GM18505 (cell line): ENCODE measurements around the gene EFCAB6.

Source experiments
- ATAC-seq: cut with Tn5 transposase; IDR thresholded peaks from one replicate; pipeline ENCODE4 v1.9.1; 2021; ENCODE audit not compliant: unreplicated experiment
- POLR2A ChIP-seq: IDR thresholded peaks from 4 replicates; pipeline ENCODE4 v1.6.1; 2011; ENCODE audit warnings: borderline replicate concordance; ENCODE audit not compliant: insufficient read depth, insufficient read length; ENCODE audit errors: extremely low read depth

Gene EFCAB6

DNA sequence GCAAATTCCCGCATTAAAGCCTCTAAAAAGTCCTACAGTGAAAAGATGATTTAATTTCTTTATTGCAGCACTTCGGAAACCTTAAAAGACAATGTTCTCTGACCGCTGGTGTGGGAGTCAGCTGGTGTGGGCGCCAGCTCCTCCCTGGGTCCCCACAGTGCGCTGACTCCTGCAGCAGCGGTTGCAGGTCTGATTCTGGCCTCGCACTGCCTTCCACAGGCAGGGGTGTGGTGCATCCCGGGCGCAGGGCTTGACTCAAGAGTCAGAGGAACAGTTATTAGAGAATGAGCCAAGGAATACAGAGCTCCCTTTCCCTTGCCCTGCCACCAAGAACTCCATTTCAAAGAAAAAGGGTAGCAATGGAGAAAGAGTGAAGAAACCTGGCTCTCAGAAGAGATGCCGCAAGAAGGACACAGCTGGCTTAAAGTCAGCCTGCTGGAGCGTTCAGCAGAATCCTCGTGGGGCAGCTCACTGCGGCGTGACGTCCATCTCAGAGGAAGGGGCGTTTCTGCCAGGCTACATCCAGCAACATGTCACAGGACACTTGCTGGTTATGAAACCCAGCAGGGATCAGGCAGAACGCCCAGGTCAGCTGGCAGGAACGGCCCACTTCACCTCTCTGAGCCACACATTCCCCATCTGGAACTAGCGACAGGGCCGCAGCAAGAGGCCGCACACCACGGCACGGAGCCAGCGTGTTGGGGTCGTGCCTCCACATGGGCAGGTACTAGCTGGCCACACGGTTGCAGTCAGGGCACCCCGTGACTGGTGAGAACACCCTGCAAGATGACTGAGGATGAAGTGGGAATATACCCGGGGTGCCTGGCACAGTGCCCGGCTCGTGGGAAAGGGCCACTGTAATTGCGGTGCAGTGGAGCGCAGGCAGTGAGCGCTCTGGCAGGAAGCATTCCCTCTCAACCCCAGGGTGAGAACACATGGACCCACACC is 18.1 kb upstream of the EFCAB6 start:
- no peak for TF ChIP-seq POLR2A
- no peak for ATAC-seq

GRCh38 chr22:43828998-43829782 is 17.1 kb upstream of the EFCAB6 start:
- no peak for ATAC-seq
- TF ChIP-seq POLR2A, result no peak

DNA sequence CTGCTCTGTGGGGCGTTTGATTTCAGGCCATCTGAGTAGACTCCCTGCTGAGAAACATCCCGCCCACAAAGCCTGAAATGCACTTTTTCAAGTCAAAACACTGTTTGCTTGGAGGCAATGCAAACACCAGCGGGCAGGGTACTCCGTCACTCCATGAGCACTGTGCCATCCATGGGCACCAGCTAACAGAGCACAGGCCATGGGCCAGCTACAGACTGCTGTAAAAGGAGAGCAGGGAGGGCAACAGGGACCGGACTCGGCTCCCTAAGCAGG is 16.6 kb upstream of the EFCAB6 start:
- no peak for ATAC-seq
- no peak for TF ChIP-seq POLR2A

DNA sequence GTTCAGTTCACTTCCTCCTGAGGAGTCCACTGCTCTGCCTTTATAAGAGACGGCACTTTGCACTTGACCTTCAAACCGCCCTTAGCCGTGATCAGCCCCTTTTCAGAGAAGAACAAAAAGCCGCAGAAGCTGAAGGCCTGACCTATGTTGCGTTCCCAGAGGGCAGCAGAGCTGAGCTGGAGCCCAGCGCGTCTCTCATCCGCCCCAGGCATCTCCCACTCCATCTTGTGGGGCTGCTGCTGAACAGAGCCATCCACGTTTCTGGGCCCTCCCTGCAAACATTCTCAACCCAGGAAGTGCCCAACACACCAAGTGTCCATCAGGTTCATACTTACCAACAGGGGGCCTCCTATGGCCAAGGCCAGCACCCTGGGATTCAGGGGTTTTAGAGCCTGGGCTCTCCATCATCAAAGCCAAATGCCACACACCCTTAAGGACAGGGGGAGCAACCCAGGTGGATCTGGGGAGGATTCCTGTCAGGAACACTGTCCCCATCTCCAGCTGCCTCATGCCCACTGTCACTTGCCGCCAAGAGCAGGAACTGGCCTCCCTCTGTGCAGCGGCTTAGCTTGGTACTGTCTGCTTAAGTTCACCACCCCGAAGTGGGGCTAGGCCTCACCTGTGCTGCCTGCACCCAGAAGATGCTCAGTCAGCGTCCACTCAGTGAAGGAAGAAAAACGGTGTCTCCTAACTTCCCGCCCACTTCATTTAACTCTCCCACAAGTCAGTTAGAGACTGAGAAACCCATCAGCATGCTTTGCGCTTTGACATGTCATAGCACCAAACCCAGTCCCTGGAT is 16.0 kb upstream of the EFCAB6 start:
- no peak for ATAC-seq
- TF ChIP-seq POLR2A, result no peak

DNA sequence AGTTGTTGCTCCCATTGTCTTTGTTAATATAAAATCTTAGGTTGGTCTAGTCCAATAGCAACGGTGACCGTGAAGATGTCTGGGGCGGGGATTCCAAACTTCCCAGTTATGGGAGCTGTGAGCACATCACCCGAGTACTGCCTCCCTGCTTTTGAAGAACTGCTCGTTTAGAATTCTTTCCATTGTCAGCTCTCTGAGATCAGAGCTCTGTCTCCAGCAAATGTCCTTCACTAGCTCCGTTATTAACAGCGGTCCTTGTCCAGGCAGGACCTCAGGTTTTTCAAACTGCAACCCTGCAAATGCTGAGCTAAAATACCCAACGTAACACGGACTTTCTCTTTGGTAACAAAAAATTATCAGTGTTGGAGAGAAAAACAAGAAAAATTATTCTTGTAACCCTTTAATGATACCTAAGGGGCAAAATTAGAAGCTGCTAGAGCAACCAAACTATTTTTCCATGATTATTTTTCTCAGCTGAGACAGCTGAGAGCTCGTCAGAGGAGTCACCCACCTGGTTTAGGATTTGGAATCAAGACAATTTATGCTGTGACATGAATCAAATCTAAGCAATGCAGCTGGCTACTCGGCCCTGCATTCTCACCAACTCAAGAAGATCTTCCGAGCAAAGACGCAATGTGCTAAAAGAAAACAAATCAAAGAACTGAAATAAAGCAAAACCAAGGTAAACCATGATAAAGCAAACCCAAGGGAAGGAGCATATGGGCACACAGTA is 15.1 kb upstream of the EFCAB6 start:
- ATAC-seq, result no peak
- no peak for TF ChIP-seq POLR2A

- no peak for TF ChIP-seq POLR2A
- ATAC-seq, result no peak
Measured at GRCh38 chr22:43826142-43827002, 14.3 kb upstream of the EFCAB6 start.

GRCh38 chr22:43825651-43826050 is 13.5 kb upstream of the EFCAB6 start:
- no peak for TF ChIP-seq POLR2A
- ATAC-seq, result no peak

DNA sequence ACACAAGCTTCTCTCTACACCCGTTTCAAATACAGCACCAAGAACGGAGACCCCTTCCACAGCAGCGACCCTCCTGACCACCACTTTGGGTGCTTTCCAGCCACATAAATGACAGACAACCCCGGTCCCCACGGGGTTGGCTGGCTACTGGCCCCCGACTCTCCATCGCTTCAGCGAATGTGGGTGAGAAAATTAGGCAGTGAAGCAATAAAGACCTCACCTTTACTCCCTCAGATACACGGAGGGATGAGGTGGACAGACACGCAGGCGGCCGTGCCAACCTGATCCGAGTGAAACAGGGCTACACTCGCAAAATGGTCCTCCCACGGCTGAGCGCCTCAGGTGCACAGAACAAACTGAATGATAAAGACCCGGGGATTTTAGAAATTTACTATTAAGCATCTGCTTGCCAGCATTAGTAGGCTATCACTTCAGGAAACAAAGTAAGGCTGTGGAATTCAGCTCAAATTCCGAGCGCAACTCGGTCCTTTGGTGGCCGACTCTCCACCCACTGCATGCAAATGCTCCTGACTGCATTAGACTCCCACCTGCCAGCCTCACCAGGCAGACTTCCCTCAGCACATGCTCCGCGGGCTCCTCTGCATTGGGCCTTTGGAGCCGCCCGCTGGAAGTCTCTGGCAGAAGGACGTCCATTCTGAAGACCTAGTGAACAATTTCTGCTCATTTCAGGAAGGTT is 12.8 kb upstream of the EFCAB6 start:
- no peak for ATAC-seq
- no peak for TF ChIP-seq POLR2A

- ATAC-seq, result no peak
- TF ChIP-seq POLR2A, result no peak
Measured at GRCh38 chr22:43823911-43824665, 12.0 kb upstream of the EFCAB6 start.

- no peak for ATAC-seq
- TF ChIP-seq POLR2A, result no peak
Measured at GRCh38 chr22:43823353-43823908, 11.3 kb upstream of the EFCAB6 start.
